RWPE1 (cell line): ENCODE data around the gene DNAJB2.

Experiments used
- CTCF ChIA-PET: fragments of 350-600 bp; sonication (Branson Sonifier 250); formaldehyde crosslinking; extraction: SDS; loops from one replicate; lab custom pipeline; 2021; lab: Yijun Ruan, JAX
- POLR2A ChIA-PET: fragments of 400-600 bp; formaldehyde crosslinking; extraction: SDS; loops from one replicate; lab custom pipeline; 2020; ENCODE audit warnings: antibody characterized with exemption; ENCODE audit not compliant: low non-redundant PET; lab: Yijun Ruan, JAX
- DNase-seq: peaks from one replicate; pipeline ENCODE4 v3.0.0; 2012; ENCODE audit warnings: low spot score
- H3K27ac ChIP-seq: fragments of 450-650 bp; 2 replicates; pipeline ENCODE4 v1.5.1; 2017
- TF ChIP-seq, protein P1 (sequence below): fragments of 450-650 bp; conservative IDR thresholded peaks from 2 replicates; pipeline ENCODE4 v1.5.1; 2017; ENCODE audit warnings: low read depth, mild to moderate bottlenecking

The DNAJB2 gene

DNA sequence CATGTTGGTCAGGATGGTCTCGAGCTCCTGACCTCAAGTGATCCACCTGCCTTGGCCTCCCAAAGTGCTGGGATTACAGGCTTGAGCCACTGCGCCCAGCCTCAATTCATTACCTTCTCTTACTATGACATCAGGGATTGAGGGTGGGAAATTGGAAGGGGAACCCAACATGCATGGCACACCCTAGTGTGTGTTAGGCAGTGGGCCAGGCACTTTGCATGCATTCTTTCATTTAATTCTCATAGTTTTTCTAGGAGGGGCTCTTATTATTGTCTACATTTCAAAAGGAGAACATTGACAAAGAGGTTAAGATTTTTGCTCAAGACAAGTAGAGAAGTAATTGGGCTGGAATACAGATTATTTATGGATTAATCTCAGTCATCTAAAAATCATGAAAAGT lies 10.9 kb upstream of the DNAJB2 start:
- CTCF ChIA-PET = interaction anchor here (0.7 kb wide), 1 partner anchor 1120 kb away, joined by 4 read pairs; no protein-coding TSS in a partner anchor
- POLR2A ChIA-PET = no interaction called here

DNA sequence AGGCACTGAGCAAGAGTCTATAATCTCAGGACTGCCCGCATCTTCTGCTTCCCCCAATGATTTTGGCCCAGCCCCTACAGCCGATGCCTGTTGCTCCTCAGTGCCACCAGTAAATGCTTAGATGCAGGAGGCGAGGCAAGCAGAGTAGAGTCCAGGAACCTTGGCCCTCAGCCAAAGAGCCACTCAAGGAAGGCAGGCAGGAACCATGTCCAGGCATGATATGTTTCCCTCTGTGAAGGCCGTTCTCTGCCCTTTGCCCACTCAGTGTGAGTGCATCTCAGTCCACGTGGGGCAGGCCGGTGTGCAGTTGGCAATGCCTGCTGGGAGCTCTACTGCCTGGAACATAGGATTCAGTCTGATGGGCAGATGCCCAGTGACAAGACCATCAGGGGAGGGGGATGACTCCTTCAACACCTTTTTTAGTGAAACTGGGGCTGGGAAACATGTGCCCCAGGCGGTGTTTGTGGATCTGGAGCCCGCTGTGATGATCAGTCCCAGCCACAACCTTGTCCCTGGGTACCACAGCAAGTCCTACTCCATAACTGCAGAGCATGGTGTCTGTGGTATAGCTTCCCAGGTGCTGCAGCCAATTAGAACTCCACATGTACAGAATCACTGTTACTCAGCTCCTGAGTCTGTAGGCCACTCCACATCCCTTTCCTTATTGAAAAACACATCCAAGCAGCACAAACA lies 9.7 kb upstream of the DNAJB2 start:
- no peak for DNase-seq
- H3K27ac ChIP-seq = peak overlapping the region; percentile 83
- TF ChIP-seq, protein P1, sequence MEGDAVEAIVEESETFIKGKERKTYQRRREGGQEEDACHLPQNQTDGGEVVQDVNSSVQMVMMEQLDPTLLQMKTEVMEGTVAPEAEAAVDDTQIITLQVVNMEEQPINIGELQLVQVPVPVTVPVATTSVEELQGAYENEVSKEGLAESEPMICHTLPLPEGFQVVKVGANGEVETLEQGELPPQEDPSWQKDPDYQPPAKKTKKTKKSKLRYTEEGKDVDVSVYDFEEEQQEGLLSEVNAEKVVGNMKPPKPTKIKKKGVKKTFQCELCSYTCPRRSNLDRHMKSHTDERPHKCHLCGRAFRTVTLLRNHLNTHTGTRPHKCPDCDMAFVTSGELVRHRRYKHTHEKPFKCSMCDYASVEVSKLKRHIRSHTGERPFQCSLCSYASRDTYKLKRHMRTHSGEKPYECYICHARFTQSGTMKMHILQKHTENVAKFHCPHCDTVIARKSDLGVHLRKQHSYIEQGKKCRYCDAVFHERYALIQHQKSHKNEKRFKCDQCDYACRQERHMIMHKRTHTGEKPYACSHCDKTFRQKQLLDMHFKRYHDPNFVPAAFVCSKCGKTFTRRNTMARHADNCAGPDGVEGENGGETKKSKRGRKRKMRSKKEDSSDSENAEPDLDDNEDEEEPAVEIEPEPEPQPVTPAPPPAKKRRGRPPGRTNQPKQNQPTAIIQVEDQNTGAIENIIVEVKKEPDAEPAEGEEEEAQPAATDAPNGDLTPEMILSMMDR = no peak
- CTCF ChIA-PET = interaction anchor here (0.6 to 1.0 kb wide), 2 partner anchors 26 to 55 kb away, joined by 3 to 4 read pairs; no protein-coding TSS in a partner anchor
- POLR2A ChIA-PET = interaction anchor here (0.6 kb wide), 1 partner anchor 12 kb away, joined by 4 read pairs; no protein-coding TSS in a partner anchor

More for the DNA sequence above, 10.9 kb upstream of the DNAJB2 start:
- DNase-seq = no peak
- H3K27ac ChIP-seq = peak overlapping the region; percentile 37; the same call in 1 of the 2 replicates
- TF ChIP-seq, protein P1 = no peak

DNA sequence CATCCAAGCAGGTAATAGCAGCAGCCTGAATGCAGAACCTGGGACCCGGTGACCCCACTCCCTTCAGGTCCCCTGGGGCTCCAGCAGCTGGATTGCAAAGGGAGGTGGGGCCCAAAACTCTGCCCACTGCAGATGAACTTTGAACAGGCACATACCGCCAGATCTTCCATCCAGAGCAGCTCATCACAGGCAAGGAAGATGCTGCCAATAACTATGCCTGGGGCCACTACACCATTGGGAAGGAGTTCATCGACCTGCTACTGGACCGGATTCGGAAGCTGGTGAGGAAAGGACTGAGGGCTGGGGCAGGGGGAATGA lies 9.2 kb upstream of the DNAJB2 start:
- CTCF ChIA-PET = interaction anchor here (0.6 to 1.0 kb wide), 2 partner anchors 25 to 54 kb away, joined by 3 to 4 read pairs; no protein-coding TSS in a partner anchor

DNA sequence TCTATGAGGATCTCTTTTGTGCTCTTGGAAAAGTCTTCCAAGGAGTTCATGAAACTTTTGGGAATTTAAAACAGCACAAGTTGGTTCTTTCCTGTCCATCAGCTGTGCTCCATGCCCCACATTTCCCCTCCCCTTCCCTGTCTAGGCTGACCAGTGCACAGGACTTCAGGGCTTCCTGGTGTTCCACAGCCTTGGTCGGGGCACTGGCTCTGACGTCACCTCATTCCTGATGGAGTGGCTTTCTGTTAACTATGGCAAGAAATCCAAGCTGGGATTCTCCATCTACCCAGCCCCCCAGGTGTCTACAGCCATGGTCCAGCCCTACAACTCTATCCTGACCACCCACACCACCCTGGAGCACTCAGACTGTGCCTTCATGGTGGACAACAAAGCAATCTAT lies 8.1 kb upstream of the DNAJB2 start:
- peak overlapping the region; percentile 83 for H3K27ac ChIP-seq
- TF ChIP-seq, protein P1 = no peak
- POLR2A ChIA-PET = no interaction called here
- no peak for DNase-seq
- CTCF ChIA-PET = no interaction called here

More for the DNA sequence above, 9.2 kb upstream of the DNAJB2 start:
- POLR2A ChIA-PET = interaction anchor here (0.6 kb wide), 1 partner anchor 12 kb away, joined by 4 read pairs; no protein-coding TSS in a partner anchor
- no peak for DNase-seq
- TF ChIP-seq, protein P1 = no peak
- peak overlapping the region; percentile 83 for H3K27ac ChIP-seq

DNA sequence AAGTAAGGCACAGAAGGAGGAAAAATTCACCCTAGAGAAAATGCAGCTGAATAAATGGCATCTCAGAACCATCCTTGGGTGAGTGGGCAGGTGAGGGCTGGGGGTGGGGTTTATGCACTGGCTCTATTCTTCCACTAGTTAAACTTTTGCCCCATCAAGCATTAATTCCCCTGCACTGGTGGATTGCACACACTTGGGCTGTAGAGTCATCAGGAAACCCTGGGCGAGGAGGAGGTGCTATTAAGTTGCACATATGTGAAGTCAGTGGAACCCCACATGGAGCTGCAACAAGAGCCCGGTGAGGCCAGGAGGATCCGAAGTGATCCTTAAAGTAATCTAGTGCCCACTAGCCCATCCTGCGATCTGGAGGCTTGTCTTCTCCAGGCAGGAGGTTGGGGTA lies 6.8 kb upstream of the DNAJB2 start:
- DNase-seq = no peak
- CTCF ChIA-PET = no interaction called here
- H3K27ac ChIP-seq = peak overlapping the region; percentile 100
- POLR2A ChIA-PET = interaction anchor here (3.1 kb wide), 1 partner anchor 19 kb away, joined by 35 read pairs; the partner anchor contains the start of genes TUBA4A and TUBA4B
- TF ChIP-seq, protein P1 = no peak

DNA sequence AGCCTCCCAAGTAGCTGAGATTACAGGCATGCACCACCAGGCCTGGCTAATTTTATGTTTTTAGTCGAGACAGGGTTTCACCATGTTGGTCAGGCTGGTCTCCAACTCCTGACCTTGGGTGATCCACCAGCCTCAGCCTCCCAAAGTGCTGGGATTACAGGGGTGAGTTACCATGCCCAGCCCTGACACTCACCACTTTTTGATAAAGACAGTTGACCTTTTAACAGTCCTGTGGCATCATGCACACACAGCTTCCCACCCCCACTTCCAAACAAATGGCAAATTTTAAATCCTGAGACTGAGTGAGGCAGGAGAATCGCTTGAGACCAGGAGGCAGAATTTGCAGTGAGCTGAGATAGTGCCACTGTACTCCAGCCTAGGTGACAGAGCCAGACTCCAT lies 6.2 kb upstream of the DNAJB2 start:
- POLR2A ChIA-PET = interaction anchor here (3.1 kb wide), 1 partner anchor 20 kb away, joined by 35 read pairs; the partner anchor contains the start of genes TUBA4A and TUBA4B

More for the DNA sequence above, 6.2 kb upstream of the DNAJB2 start:
- DNase-seq = no peak
- TF ChIP-seq, protein P1 = no peak
- CTCF ChIA-PET = interaction anchor here (2.4 kb wide), 1 partner anchor 21 kb away, joined by 22 read pairs; no protein-coding TSS in a partner anchor
- peak overlapping the region; percentile 100 for H3K27ac ChIP-seq
